ENCODE results near the gene PRR20A.
"Not testable (repeated sequence)": the region's sequence is repeated elsewhere in the genome, so short reads cannot be mapped to it uniquely, and the experiment has no call there.

The PRR20A gene

DNA sequence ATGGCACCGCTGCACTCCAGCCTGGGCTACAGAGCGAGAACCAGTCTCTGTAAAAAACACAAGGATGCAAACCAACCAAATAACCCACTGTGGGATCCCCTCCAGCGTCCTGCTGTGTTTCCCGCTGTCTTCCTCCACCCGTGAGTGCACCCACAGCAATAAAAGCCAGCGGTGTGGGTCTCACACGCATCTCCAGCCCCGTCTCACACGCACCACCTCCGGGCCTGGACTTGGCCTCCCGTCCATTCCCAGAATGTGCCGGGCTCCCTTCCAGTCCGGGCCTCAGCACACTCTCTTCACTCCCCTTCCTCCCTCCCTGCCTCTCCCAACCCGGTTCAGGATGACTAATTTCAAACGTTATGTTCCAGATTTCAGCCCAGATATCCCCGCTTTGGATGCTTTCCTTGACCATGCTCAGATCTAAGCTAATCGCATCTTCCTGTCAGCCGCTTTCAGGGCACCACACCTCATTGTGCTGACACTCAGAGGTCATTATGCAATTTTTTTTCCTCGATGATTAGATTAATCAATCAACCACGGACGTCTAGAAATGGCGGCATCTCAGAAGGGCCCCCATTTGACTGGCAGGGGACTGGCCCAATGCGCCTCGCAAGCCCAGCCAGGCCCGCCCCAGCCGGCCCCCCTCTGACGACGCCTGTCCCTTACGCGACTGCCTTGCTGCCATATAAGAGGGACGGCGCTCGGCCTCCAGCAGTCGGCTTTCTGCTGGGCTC, at the start of gene PRR20A:
Gene PRR20A (plus strand): TSS at position 684 of the 734 bp plus-strand sequence. CDS start 387 bp downstream, outside the sequence.
- DNase-seq (ENCODE audit: low spot score) = not testable (repeated sequence)

DNA sequence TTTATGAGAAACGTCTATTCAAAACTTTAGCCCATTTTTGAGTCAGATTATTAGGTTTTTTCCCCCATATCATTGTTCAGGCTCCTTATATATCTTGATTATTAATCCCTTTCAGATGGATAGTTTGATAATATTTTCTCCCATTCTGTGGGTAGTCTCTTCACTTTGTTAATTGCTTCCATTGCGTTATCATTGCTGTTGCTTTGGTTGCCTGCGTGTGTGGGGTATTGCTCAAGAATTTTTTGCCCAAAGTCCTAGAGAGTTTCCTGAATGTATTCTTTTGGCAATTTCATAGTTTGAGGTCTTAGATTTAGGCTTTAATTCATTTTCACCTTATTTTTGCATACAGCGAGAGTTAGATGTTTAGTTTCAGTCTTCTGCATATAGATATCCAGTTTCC, 25.8 kb upstream of the PRR20A start:
- no peak for DNase-seq (ENCODE audit: low spot score)

DNA sequence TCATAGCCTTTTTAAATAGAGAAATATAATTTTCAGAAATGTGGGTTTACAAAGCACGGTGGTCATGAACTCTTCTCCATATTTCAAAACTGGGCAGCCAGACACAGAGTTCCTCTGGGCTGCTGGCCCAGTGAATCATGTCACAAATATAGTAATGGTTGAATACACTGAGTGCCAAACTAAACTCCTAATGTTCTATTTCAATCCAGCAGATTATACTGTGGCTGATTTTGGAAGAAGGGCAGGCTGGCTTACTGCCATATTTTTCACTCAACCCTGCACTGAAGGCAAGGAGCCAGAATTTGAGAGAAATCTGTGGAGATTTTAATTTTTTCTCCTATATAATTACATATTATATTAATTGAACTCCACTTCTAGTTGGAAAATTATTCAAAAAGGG, 17.0 kb upstream of the PRR20A start:
- no peak for DNase-seq (ENCODE audit: low spot score)

DNA sequence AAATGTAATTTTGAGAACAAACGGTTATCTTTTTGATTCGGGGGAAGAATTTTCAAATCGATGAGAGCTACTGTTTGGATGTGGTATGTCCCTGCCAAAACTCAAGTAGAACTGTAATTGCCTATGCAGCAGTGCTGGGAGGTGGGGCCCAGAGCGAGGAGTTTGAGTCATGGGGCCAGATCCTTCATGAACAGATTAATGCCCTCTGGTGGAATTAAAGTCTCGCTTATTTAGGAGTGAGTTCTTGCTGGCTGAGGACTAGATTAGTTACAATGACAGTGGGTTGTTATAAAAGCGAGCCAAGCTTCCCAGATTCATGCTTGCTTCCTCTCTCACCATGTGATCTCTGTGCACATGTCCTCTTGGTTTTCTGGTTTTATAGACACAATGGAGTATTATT, 11.8 kb upstream of the PRR20A start:
- DNase-seq (ENCODE audit: low spot score) = no peak

DNA sequence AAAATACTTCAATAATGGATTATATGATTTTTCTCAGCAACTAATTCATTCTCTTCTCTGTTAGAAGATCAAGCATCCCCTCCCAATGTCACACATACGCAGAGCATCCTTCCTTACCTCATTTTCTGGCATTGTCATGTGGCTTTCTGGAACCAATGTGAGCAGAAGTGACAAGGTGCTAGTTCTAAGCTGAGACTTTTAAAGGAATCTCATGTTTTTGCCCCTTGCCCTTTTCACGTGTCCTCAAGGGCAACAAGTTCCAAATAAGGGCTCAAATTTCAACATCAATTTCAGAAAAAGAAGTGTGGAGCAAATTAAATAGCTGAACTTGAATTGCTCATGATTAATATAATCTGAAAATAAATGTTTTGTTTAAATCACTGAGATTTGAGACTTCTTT, 4.6 kb upstream of the PRR20A start:
- DNase-seq (ENCODE audit: low spot score) = no peak

DNA sequence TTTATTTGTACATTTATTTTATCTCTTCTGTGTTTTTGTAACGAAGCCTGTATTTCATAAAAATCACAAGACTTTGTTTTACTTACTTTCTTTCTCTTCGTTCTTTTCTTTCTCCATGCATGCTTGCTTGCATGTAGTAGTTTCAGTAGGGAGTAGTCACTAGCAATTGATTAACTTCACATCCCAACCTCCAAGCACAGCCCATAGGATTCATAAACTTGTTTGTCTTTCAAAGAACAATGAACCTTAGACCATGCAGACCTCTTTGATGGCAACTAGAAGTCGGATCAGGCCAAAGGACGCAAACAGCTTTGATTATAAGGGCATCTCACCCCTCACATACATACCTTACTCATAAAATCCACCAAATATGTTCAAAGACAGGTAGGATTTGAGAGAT, 3.1 kb upstream of the PRR20A start:
- DNase-seq (ENCODE audit: low spot score) = no peak

DNA sequence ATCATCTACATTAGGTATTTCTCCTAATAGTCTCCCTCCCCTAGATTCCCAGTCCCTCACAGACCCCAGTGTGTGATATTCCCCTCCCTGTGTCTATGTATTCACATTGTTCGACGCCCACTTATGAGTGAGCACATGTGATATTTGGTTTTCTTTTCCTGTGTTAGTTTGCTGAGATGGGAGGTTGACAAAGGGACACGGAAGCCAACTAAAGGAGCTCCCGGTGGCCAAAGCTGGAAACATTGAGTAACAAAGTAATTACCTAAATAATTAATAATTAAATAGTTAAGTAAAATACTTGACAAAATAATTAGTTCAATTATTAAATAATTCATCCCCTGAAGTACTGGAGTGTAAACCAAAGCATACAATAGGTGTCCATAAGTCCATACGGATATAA, 1.7 kb upstream of the PRR20A start:
- DNase-seq (ENCODE audit: low spot score) = no peak

DNA sequence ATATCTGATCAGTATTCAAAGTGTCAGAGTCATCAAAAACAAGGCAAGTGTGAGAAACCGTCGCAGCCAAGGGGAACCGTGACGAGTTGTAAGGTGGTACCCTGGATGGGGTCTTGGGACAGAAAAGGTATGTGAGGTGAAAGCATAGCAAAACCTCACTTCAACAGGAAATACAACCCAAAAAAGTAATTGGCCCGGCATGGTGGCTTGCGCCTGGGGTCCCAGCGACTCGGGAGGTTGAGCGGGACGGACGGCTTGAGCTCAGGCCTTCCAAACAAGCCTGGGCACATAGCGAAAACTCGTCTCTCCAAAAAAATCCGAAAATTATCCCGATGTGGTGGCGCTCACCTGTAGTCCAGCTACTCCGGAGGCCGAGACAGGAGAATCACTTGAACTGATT, 937 bp upstream of the PRR20A start:
- DNase-seq (ENCODE audit: low spot score) = not testable (repeated sequence)

DNA sequence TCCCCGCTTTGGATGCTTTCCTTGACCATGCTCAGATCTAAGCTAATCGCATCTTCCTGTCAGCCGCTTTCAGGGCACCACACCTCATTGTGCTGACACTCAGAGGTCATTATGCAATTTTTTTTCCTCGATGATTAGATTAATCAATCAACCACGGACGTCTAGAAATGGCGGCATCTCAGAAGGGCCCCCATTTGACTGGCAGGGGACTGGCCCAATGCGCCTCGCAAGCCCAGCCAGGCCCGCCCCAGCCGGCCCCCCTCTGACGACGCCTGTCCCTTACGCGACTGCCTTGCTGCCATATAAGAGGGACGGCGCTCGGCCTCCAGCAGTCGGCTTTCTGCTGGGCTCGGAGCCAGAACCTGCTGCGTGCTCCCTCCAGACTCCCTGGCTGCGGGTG, 6.5 kb downstream of the PRR20A start, which contains the start of gene PRR20B:
Gene PRR20B (plus strand): TSS at position 301 of the 400 bp plus-strand sequence. CDS start 387 bp downstream, outside the sequence.
- DNase-seq (ENCODE audit: low spot score) = not testable (repeated sequence)

DNA sequence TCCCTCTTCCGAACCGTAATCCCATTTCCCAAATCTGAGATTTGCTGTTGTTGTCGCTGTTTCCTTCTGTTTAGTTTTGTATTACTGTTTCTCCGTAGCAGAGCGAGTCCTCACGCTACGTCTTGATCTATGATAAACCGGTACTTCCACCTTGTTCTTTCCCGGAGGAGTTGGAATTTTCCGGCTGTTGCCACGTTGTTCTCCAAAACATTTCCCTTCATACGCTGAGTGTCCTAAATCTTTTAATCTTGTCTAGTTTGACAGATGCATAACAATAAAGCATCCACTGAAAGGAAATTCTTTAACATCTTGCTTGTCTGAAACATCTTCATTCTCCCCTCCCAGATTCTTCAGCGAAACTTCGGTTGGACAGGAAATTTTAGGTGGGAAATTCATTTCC, 7.4 kb downstream of the PRR20A start:
- not testable (repeated sequence) for DNase-seq (ENCODE audit: low spot score)

DNA sequence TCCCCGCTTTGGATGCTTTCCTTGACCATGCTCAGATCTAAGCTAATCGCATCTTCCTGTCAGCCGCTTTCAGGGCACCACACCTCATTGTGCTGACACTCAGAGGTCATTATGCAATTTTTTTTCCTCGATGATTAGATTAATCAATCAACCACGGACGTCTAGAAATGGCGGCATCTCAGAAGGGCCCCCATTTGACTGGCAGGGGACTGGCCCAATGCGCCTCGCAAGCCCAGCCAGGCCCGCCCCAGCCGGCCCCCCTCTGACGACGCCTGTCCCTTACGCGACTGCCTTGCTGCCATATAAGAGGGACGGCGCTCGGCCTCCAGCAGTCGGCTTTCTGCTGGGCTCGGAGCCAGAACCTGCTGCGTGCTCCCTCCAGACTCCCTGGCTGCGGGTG, 13.0 kb downstream of the PRR20A start, which contains the start of gene PRR20C:
Gene PRR20C (plus strand): TSS at position 301 of the 400 bp plus-strand sequence. CDS start 387 bp downstream, outside the sequence.
- not testable (repeated sequence) for DNase-seq (ENCODE audit: low spot score)

DNA sequence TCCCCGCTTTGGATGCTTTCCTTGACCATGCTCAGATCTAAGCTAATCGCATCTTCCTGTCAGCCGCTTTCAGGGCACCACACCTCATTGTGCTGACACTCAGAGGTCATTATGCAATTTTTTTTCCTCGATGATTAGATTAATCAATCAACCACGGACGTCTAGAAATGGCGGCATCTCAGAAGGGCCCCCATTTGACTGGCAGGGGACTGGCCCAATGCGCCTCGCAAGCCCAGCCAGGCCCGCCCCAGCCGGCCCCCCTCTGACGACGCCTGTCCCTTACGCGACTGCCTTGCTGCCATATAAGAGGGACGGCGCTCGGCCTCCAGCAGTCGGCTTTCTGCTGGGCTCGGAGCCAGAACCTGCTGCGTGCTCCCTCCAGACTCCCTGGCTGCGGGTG, 19.6 kb downstream of the PRR20A start, which contains the start of gene PRR20D:
Gene PRR20D (plus strand): TSS at position 301 of the 400 bp plus-strand sequence. CDS start 387 bp downstream, outside the sequence.
- DNase-seq (ENCODE audit: low spot score) = not testable (repeated sequence)

DNA sequence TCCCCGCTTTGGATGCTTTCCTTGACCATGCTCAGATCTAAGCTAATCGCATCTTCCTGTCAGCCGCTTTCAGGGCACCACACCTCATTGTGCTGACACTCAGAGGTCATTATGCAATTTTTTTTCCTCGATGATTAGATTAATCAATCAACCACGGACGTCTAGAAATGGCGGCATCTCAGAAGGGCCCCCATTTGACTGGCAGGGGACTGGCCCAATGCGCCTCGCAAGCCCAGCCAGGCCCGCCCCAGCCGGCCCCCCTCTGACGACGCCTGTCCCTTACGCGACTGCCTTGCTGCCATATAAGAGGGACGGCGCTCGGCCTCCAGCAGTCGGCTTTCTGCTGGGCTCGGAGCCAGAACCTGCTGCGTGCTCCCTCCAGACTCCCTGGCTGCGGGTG, 26.2 kb downstream of the PRR20A start, which contains the start of gene PRR20E:
Gene PRR20E (plus strand): TSS at position 301 of the 400 bp plus-strand sequence. CDS start 387 bp downstream, outside the sequence.
- not testable (repeated sequence) for DNase-seq (ENCODE audit: low spot score)

DNA sequence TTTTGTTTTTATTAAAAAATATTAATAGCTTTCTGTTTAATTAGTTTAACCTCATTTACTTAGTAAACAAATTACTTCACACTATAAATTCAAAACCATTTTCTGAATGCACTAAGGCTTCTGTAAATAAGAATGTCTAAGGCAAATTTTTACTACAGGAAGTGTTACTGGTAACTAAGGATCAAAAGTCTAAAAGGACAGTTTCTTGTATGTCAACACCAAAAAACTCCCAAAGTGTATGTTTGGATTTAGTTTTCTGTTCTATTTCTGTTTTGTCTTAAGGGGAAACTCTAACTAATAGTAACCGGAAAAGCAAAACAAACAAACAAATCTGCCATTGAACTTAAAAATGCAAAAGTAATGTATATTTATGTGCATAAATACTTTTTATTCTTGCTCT, 50.9 kb downstream of the PRR20A start:
- no peak for DNase-seq (ENCODE audit: low spot score)

All from germinal center (tissue), 1 donor.